SJCRH30 (cell line): ENCODE data around the gene BCAR3. TPM values are rescaled to one million over a fixed set of nuclear protein-coding genes. Genes with fewer than 3 reads are reported as not detected.
"Not testable (repeated sequence)": the region's sequence is repeated elsewhere in the genome, so short reads cannot be mapped to it uniquely, and the experiment has no call there.

Experiments
- DNase-seq, 2 experiments: peaks; one replicate each; pipeline ENCODE4 v3.0.0-alpha.2; 2015 to 2020
- H3K27ac ChIP-seq: fragments of 250-450 bp; sonication (Bioruptor Pico); 2 replicates; pipeline ENCODE4 v1.5.1; 2020; ENCODE audit warnings: mild to moderate bottlenecking, moderate library complexity
- H3K27me3 ChIP-seq: fragments of 250-450 bp; sonication (Bioruptor Pico); 2 replicates; pipeline ENCODE4 v1.5.1; 2020; ENCODE audit warnings: mild to moderate bottlenecking, moderate library complexity
- H3K36me3 ChIP-seq: fragments of 250-450 bp; sonication (Bioruptor Pico); 2 replicates; pipeline ENCODE4 v1.5.1; 2020; ENCODE audit warnings: mild to moderate bottlenecking, moderate library complexity
- H3K4me1 ChIP-seq: fragments of 250-450 bp; sonication (Bioruptor Pico); 2 replicates; pipeline ENCODE4 v1.5.1; 2020; ENCODE audit warnings: mild to moderate bottlenecking, moderate library complexity
- H3K4me3 ChIP-seq: fragments of 250-450 bp; sonication (Bioruptor Pico); 2 replicates; pipeline ENCODE4 v1.5.1; 2020; ENCODE audit warnings: mild to moderate bottlenecking, moderate library complexity
- H3K9me3 ChIP-seq: fragments of 250-450 bp; sonication (Bioruptor Pico); replicated peaks from 2 replicates; pipeline ENCODE4 v1.5.1; 2020; ENCODE audit warnings: mild to moderate bottlenecking, moderate library complexity
- total RNA-seq: library from RNA; depleted of rRNA; stranded (reverse); fragments of >200 nt; shearing (Covaris generic); gene quantifications from 2 replicates; pipeline ENCODE4 v1.2.3, GENCODE V29; 2014

The BCAR3 gene
- total RNA-seq, 1 experiment from 2014 or later: 30.0 TPM

- Histone ChIP-seq H3K27me3 (no peaks in the 10 kb centered on the region), H3K36me3 (peaks cover 52% of the 10 kb centered on the region), H3K4me1 (peaks cover 59% of the 10 kb centered on the region), H3K4me3 (no peak overlapping the region), H3K27ac (no peak overlapping the region), H3K9me3 (no peaks in the 10 kb centered on the region)
- DNase-seq: no peak
These were observed 9.0 kb downstream of the BCAR3 start for GRCh38 chr1:93672477-93673162.

GRCh38 chr1:93672069-93672468, 9.6 kb downstream of the BCAR3 start:
- peak in 1 of 2 experiments; percentile 47 for DNase-seq

GRCh38 chr1:93671099-93671621, 10.5 kb downstream of the BCAR3 start:
- DNase-seq: no peak
- Histone ChIP-seq H3K27ac (no peak overlapping the region; the same call in 1 of the 2 replicates), H3K36me3 (peaks cover 50% of the 10 kb centered on the region), H3K27me3 (no peaks in the 10 kb centered on the region), H3K4me1 (peaks cover 71% of the 10 kb centered on the region), H3K4me3 (no peak overlapping the region), H3K9me3 (no peaks in the 10 kb centered on the region)

More at GRCh38 chr1:93672069-93672468, 9.6 kb downstream of the BCAR3 start:
- Histone ChIP-seq H3K4me1 (peaks cover 65% of the 10 kb centered on the region), H3K27me3 (no peaks in the 10 kb centered on the region), H3K36me3 (peaks cover 49% of the 10 kb centered on the region), H3K9me3 (no peaks in the 10 kb centered on the region), H3K27ac (no peak overlapping the region), H3K4me3 (no peak overlapping the region)

GRCh38 chr1:93670141-93670540, 11.5 kb downstream of the BCAR3 start:
- Histone ChIP-seq H3K27ac (peak overlapping the region; percentile 99), H3K36me3 (peaks cover 52% of the 10 kb centered on the region), H3K4me3 (no peak overlapping the region), H3K4me1 (peaks cover 75% of the 10 kb centered on the region), H3K9me3 (no peaks in the 10 kb centered on the region), H3K27me3 (no peaks in the 10 kb centered on the region)
- DNase-seq: peak; percentile 87 to 95

- Histone ChIP-seq H3K27me3 (no peaks in the 10 kb centered on the region), H3K36me3 (peaks cover 46% of the 10 kb centered on the region), H3K4me1 (peaks cover 83% of the 10 kb centered on the region), H3K27ac (peak overlapping the region; percentile 99), H3K9me3 (no peaks in the 10 kb centered on the region), H3K4me3 (no peak overlapping the region)
- DNase-seq: peak; percentile 93 to 97
These were observed 12.3 kb downstream of the BCAR3 start for GRCh38 chr1:93669369-93669768.

- DNase-seq: no peak
- Histone ChIP-seq H3K27ac (peak overlapping the region; percentile 99), H3K4me1 (peaks cover 86% of the 10 kb centered on the region), H3K9me3 (no peaks in the 10 kb centered on the region), H3K36me3 (peaks cover 46% of the 10 kb centered on the region), H3K4me3 (no peak overlapping the region), H3K27me3 (no peaks in the 10 kb centered on the region)
These were observed 12.7 kb downstream of the BCAR3 start for GRCh38 chr1:93668951-93669350.

- peak overlapping the region; percentile 99 for H3K27ac ChIP-seq
- no peaks in the 10 kb centered on the region for H3K27me3 ChIP-seq
- H3K4me1 ChIP-seq: peaks cover 93% of the 10 kb centered on the region
- DNase-seq: peak; percentile 98 to 99
- H3K36me3 ChIP-seq: peaks cover 46% of the 10 kb centered on the region
- no peak overlapping the region for H3K4me3 ChIP-seq
- no peaks in the 10 kb centered on the region for H3K9me3 ChIP-seq
These were observed 13.5 kb downstream of the BCAR3 start for GRCh38 chr1:93668121-93668520.

- H3K9me3 ChIP-seq: no peaks in the 10 kb centered on the region
- H3K27ac ChIP-seq: peak overlapping the region; percentile 99
- no peaks in the 10 kb centered on the region for H3K27me3 ChIP-seq
- H3K4me1 ChIP-seq: peaks cover 94% of the 10 kb centered on the region
- peak; percentile 80 to 87 for DNase-seq
- no peak overlapping the region for H3K4me3 ChIP-seq
- peaks cover 43% of the 10 kb centered on the region for H3K36me3 ChIP-seq
These were observed 14.0 kb downstream of the BCAR3 start for GRCh38 chr1:93667642-93668041.

GRCh38 chr1:93666613-93667384, 14.8 kb downstream of the BCAR3 start:
- H3K36me3 ChIP-seq: peaks cover 35% of the 10 kb centered on the region
- H3K4me3 ChIP-seq: no peak overlapping the region
- H3K27me3 ChIP-seq: no peaks in the 10 kb centered on the region
- peak; percentile 84 to 94 for DNase-seq
- H3K27ac ChIP-seq: peak overlapping the region; percentile 99
- H3K9me3 ChIP-seq: no peaks in the 10 kb centered on the region
- peaks cover 94% of the 10 kb centered on the region for H3K4me1 ChIP-seq

GRCh38 chr1:93665015-93665414, 16.6 kb downstream of the BCAR3 start:
- peak in 1 of 2 experiments; percentile 47 for DNase-seq
- H3K27ac ChIP-seq: peak overlapping the region; percentile 17
- no peaks in the 10 kb centered on the region for H3K9me3 ChIP-seq
- H3K36me3 ChIP-seq: peaks cover 29% of the 10 kb centered on the region
- H3K4me1 ChIP-seq: peaks cover 79% of the 10 kb centered on the region
- H3K27me3 ChIP-seq: no peaks in the 10 kb centered on the region
- H3K4me3 ChIP-seq: no peak overlapping the region

- Histone ChIP-seq H3K9me3 (no peaks in the 10 kb centered on the region), H3K27ac (peak overlapping the region; percentile 62; the same call in 1 of the 2 replicates), H3K27me3 (no peaks in the 10 kb centered on the region), H3K4me1 (peaks cover 63% of the 10 kb centered on the region), H3K36me3 (peaks cover 37% of the 10 kb centered on the region), H3K4me3 (no peak overlapping the region)
- DNase-seq: no peak
These were observed 18.4 kb downstream of the BCAR3 start for GRCh38 chr1:93663208-93663614.

- no peak overlapping the region for H3K4me3 ChIP-seq
- H3K4me1 ChIP-seq: peaks cover 59% of the 10 kb centered on the region
- no peaks in the 10 kb centered on the region for H3K27me3 ChIP-seq
- DNase-seq: peak in 1 of 2 experiments; percentile 30
- H3K36me3 ChIP-seq: peaks cover 39% of the 10 kb centered on the region
- no peaks in the 10 kb centered on the region for H3K9me3 ChIP-seq
- H3K27ac ChIP-seq: peak overlapping the region; percentile 62
These were observed 19.0 kb downstream of the BCAR3 start for GRCh38 chr1:93662481-93663207.

- no peak overlapping the region for H3K4me3 ChIP-seq
- peak; percentile 24 to 41 for DNase-seq
- H3K36me3 ChIP-seq: peaks cover 43% of the 10 kb centered on the region
- no peaks in the 10 kb centered on the region for H3K9me3 ChIP-seq
- peak overlapping the region; percentile 62 for H3K27ac ChIP-seq
- H3K27me3 ChIP-seq: no peaks in the 10 kb centered on the region
- peaks cover 52% of the 10 kb centered on the region for H3K4me1 ChIP-seq
These were observed 19.7 kb downstream of the BCAR3 start for GRCh38 chr1:93661829-93662474.

GRCh38 chr1:93661341-93661740, 20.3 kb downstream of the BCAR3 start:
- H3K9me3 ChIP-seq, H3K27me3 ChIP-seq, DNase-seq, H3K4me3 ChIP-seq: not testable (repeated sequence)
- H3K36me3 ChIP-seq: peaks cover 45% of the 10 kb centered on the region
- H3K27ac ChIP-seq: peak overlapping the region; percentile 62
- peaks cover 46% of the 10 kb centered on the region for H3K4me1 ChIP-seq
